PC-9 (cell line): ENCODE results near the gene CDON.

ENCODE experiments used
- EZH2 ChIP-seq: fragments of 200-600 bp; sonication (generic); IDR thresholded peaks from 2 replicates; pipeline ENCODE4 v1.8.0; 2017; ENCODE audit warnings: antibody characterized with exemption, low read depth
- TF ChIP-seq, protein P1 (sequence below): fragments of 200-600 bp; sonication (generic); conservative IDR thresholded peaks from 2 replicates; pipeline ENCODE4 v1.6.1; 2017; ENCODE audit warnings: mixed run types, antibody characterized with exemption, mild to moderate bottlenecking, moderate library complexity

DNA sequence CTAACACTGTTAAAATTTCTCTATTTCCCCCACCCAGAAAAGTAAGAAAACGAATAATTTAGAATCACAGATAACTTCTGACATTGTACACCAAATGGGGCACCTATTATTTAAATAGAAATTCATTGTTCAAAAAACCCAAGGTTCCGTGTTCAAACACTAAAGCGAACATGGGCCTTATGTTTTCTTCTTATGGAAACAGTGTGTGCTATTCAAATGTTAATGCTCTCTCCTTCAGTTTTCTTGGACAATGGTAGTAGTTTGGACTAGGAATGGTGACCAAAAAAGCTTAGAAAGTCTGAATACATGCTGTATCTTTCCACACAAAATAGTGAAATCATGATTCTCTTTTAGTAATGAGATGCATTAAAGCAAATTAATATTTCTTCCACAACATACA, 83.2 kb downstream of the CDON start:
- TF ChIP-seq, protein P1, sequence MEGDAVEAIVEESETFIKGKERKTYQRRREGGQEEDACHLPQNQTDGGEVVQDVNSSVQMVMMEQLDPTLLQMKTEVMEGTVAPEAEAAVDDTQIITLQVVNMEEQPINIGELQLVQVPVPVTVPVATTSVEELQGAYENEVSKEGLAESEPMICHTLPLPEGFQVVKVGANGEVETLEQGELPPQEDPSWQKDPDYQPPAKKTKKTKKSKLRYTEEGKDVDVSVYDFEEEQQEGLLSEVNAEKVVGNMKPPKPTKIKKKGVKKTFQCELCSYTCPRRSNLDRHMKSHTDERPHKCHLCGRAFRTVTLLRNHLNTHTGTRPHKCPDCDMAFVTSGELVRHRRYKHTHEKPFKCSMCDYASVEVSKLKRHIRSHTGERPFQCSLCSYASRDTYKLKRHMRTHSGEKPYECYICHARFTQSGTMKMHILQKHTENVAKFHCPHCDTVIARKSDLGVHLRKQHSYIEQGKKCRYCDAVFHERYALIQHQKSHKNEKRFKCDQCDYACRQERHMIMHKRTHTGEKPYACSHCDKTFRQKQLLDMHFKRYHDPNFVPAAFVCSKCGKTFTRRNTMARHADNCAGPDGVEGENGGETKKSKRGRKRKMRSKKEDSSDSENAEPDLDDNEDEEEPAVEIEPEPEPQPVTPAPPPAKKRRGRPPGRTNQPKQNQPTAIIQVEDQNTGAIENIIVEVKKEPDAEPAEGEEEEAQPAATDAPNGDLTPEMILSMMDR = no peak
- no peak for TF ChIP-seq EZH2
